ENCODE measurements around the gene ALKBH1. TPM values are rescaled to one million over a fixed set of nuclear protein-coding genes. Genes with fewer than 3 reads are reported as not detected.
"Not testable (repeated sequence)": the region's sequence is repeated elsewhere in the genome, so short reads cannot be mapped to it uniquely, and the experiment has no call there.

ALKBH1 gene
- total RNA-seq, 1 experiment from 2014 or later: 20.8 TPM

- DNase-seq (ENCODE audit: extremely low read depth, low read depth): no peak
Observed at GRCh38 chr14:77674931-77675330, 32.9 kb downstream of the ALKBH1 start.

- DNase-seq (ENCODE audit: extremely low read depth, low read depth): no peak
Observed at GRCh38 chr14:77673193-77673592, 34.6 kb downstream of the ALKBH1 start.

GRCh38 chr14:77667331-77667730 is 40.5 kb downstream of the ALKBH1 start:
- DNase-seq (ENCODE audit: extremely low read depth, low read depth): no peak

- peak; percentile 63 for DNase-seq (ENCODE audit: extremely low read depth, low read depth)
Observed at GRCh38 chr14:77663293-77663692, 44.5 kb downstream of the ALKBH1 start.

- not testable (repeated sequence) for DNase-seq (ENCODE audit: extremely low read depth, low read depth)
Observed at GRCh38 chr14:77661562-77661961, 46.3 kb downstream of the ALKBH1 start.

- DNase-seq (ENCODE audit: extremely low read depth, low read depth): no peak
Observed at GRCh38 chr14:77660754-77661153, 47.1 kb downstream of the ALKBH1 start.

- DNase-seq (ENCODE audit: extremely low read depth, low read depth): no peak
Observed at GRCh38 chr14:77659831-77660230, 48.0 kb downstream of the ALKBH1 start.

GRCh38 chr14:77657280-77657679 is 50.5 kb downstream of the ALKBH1 start:
- no peak for DNase-seq (ENCODE audit: extremely low read depth, low read depth)

GRCh38 chr14:77654001-77654441 is 53.8 kb downstream of the ALKBH1 start:
- DNase-seq (ENCODE audit: extremely low read depth, low read depth): no peak

GRCh38 chr14:77649326-77649725 is 58.5 kb downstream of the ALKBH1 start:
- DNase-seq (ENCODE audit: extremely low read depth, low read depth): no peak

GRCh38 chr14:77648520-77649200 is 59.2 kb downstream of the ALKBH1 start:
- no peak for DNase-seq (ENCODE audit: extremely low read depth, low read depth)

- no peak for DNase-seq (ENCODE audit: extremely low read depth, low read depth)
Observed at GRCh38 chr14:77647853-77648252, 60.0 kb downstream of the ALKBH1 start.

GRCh38 chr14:77646907-77647306 is 60.9 kb downstream of the ALKBH1 start:
- no peak for DNase-seq (ENCODE audit: extremely low read depth, low read depth)

GRCh38 chr14:77645520-77646230 is 62.1 kb downstream of the ALKBH1 start:
- no peak for DNase-seq (ENCODE audit: extremely low read depth, low read depth)

GRCh38 chr14:77642407-77642806 is 65.4 kb downstream of the ALKBH1 start:
- DNase-seq (ENCODE audit: extremely low read depth, low read depth): no peak

- peak; percentile 25 for DNase-seq (ENCODE audit: extremely low read depth, low read depth)
Observed at GRCh38 chr14:77641534-77642341, 66.1 kb downstream of the ALKBH1 start.

GRCh38 chr14:77640756-77641533 is 66.9 kb downstream of the ALKBH1 start:
- DNase-seq (ENCODE audit: extremely low read depth, low read depth): no peak

GRCh38 chr14:77638771-77639171 is 69.1 kb downstream of the ALKBH1 start:
- no peak for DNase-seq (ENCODE audit: extremely low read depth, low read depth)

- not testable (repeated sequence) for DNase-seq (ENCODE audit: extremely low read depth, low read depth)
Observed at GRCh38 chr14:77635869-77636268, 72.0 kb downstream of the ALKBH1 start.

- not testable (repeated sequence) for DNase-seq (ENCODE audit: extremely low read depth, low read depth)
Observed at GRCh38 chr14:77635466-77635865, 72.4 kb downstream of the ALKBH1 start.

- DNase-seq (ENCODE audit: extremely low read depth, low read depth): no peak
Observed at GRCh38 chr14:77630111-77630510, 77.7 kb downstream of the ALKBH1 start.

All from NCI-H460 (cell line).